ENCODE results near the gene NFIX.

Gene NFIX

DNA sequence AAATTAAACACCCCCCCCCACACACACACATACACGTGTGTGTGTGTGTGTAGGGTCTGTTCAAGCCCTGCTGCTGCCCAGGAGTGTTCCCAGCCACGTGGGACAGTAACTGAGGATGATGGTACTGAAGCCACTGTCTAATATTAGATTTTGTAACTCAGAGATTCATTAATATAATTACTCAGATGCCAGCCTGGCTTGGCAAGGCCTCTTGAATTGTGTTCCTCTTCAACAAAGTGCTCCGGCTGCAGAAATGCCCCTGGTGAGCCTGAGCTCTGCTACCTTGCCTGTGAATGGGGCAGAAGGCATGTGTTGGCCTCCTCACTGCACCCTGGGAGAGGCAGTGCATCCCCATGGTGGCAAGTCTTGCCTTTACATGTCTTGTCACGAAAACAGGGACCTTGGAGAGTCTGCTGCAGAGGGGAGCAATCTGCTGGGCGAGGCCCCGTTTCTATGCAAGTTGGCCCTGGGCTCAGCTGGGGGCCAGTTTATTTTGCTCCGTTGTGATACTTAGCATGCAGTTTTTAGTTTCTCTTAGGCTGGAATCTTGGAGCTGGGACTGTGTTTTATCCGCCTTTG lies 44.0 kb downstream of the NFIX start:
- no peak for DNase-seq

DNA sequence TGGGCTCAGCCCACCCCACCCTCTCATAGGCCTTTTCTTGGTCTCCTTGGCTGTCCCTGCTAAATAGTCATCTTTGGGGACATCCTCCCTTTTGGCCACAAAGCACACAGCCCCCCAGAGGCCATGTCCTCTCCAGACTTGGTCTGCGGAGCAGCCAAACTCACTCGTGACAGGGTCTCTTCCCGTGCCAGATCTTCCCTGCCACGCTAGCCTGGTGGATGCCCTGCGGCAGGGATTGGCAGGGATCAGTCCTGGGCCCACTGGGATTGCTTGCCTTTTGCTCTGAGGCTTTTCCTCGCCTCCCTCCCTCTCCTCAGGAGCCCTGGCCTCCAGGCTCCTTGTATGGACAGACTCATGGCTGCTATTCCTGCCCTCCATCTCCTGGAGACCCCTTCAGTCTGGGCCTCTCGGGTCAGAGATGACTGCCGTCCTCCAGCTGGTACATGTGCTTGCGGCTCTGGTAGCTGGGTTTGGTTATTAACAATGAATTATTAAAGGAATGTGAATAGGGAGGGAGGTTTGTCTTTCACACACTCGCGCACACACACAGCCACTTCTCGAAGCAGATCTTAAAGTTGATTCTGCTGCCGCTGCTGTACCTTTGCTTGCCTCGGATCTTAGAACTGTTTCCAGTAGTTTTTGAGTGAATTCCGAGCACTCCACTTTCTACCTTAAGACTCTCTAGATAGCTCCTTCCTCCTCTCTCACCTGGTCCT lies 45.1 kb downstream of the NFIX start:
- DNase-seq, result no peak

DNA sequence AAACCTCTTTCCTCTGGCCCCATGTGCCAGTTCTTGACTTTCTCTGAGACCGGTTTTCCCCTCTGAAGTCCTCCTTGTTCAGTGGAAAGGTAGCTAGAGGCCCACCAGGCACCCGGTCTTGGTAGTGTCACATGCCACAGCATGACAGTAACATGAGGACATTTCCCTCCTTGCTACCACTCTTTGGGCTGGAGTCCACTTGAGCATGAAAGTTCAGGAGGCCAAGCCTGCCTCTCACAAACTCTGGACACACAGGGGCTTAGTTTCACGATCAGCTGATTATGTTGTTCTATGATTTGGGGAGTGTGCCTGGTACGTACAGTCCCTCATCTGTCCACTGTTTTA lies 45.6 kb downstream of the NFIX start:
- DNase-seq, result no peak

- no peak for DNase-seq
Measured at GRCh38 chr19:13042443-13043130, 47.3 kb downstream of the NFIX start.

GRCh38 chr19:13043285-13043684 lies 48.0 kb downstream of the NFIX start:
- DNase-seq, result no peak

GRCh38 chr19:13044231-13044836 lies 49.1 kb downstream of the NFIX start:
- DNase-seq, result no peak

- DNase-seq, result no peak
Measured at GRCh38 chr19:13045812-13046211, 50.5 kb downstream of the NFIX start.

DNA sequence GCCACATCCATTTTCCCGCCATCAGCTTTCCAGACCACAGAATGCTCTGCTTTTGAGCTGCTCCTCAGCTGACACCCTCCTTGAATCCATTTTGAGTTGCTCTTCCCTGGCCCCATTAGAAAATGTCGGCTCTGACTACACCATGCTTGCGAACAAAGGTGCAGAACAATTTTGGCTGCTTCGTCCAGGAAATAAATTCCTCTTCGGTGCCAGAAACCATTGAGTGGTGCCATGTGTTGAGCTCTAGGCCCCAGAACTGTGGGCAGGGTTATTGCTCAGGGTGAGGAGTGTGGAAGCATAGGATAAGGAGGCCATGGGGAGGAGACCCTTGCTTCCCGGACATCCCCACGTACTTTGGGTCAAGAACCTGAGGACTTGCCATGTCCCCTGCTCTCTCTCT lies 52.1 kb downstream of the NFIX start:
- no peak for DNase-seq

GRCh38 chr19:13050274-13050673 lies 55.0 kb downstream of the NFIX start:
- DNase-seq, result no peak

GRCh38 chr19:13051557-13052165 lies 56.4 kb downstream of the NFIX start:
- peak; percentile 19 for DNase-seq

- no peak for DNase-seq
Measured at GRCh38 chr19:13052447-13053175, 57.3 kb downstream of the NFIX start.

DNA sequence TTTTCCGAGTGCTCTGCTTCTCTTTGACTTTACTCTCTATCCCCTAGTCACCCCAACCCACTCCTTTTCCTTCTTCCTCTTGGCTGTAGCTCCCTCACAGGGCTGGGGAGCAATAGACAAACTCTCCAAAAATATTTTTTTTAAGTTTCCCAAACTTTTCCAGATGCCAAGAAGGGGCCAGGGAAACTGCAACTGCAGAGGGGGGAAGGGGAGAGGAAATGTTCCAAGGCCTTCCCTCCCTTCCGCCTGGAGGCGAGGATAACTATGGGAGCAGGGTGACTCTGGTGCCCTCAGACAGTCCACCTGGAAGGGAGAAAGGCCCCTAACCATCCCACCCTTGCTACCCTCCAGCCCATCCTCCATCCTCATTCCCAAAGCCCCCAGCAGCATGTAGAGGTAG lies 58.0 kb downstream of the NFIX start:
- no peak for DNase-seq

GRCh38 chr19:13053761-13054625 lies 58.7 kb downstream of the NFIX start:
- no peak for DNase-seq

DNA sequence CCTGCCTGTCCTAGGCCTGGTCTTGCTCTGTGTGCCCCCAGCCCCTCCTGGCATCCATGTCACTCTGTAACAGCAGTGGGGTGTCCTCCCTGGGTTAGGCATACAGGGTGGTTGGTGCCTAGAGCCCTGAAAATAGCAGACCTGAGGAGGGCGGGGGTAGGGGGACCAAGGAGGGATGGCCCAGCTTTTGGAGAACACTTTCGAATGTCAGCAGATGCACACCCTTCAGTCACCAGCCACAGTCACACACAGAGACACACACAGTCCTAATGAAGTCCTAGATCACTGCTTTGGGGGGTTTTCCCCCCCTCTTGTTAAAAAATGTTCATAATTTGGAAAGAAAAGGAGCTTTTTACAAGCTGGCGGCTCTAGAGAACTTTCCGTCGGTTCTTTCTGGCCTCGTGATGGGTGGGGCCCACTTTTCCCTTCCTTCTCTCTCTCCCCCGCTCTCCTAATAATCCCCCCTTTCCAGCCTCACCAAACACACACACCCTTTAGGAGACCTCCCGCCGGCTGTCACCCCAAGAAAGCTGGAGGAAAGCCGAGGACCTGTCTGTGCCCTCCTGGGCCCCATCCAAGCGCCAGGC lies 59.4 kb downstream of the NFIX start:
- no peak for DNase-seq

GRCh38 chr19:13055213-13056051 lies 60.2 kb downstream of the NFIX start:
- DNase-seq, result no peak

DNA sequence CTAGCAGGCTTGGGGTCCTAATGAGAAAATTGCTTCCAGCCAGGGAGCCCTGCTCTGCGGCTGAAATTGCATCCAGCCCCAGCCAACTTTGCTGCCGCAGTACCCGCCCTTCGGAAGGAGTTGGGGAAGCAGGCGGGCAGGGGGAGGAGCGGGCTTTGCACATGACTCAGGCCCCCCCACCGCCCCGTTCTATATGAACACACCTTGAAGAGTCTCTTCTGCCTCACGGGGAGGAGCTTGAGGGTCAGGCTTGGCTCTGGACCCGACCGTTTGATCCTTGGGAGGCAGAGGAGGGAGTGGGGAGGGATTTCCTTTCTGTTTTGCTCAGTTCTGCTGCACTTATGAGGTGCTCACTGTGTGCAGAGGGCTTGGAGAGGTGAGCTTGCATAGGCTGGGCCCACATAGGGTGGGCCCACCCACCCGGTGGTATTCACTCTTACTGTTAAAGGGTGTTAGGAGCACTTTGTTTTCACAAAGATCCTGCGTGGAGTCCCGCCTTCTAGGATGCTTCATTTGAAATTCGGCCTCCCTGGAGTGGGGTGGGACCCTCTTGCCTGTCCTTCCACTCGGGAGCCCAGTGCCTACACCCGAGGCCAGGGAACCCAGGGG lies 60.9 kb downstream of the NFIX start:
- DNase-seq, result no peak

DNA sequence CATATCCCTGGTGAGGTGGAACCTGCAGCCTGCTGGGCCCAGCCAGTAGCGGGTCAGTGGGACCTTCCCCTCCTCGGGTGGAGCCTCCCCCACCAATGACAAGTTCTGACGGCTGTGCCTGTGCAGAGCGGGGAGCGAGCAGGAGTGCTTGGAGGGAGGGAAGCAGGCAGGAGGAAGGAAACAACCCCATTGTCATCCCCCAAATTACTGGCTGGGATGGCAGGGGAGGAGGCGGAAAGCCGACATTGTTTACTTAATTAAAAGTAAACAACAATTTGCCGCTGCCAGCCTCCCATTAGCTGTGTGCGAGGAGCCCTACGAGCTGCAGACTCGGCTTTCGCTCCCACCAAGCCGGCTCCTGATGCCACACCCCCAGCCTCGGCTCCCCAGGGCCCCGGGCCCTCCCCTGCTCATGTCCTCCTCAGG lies 61.9 kb downstream of the NFIX start:
- no peak for DNase-seq

GRCh38 chr19:13057744-13058143 lies 62.5 kb downstream of the NFIX start:
- no peak for DNase-seq

DNA sequence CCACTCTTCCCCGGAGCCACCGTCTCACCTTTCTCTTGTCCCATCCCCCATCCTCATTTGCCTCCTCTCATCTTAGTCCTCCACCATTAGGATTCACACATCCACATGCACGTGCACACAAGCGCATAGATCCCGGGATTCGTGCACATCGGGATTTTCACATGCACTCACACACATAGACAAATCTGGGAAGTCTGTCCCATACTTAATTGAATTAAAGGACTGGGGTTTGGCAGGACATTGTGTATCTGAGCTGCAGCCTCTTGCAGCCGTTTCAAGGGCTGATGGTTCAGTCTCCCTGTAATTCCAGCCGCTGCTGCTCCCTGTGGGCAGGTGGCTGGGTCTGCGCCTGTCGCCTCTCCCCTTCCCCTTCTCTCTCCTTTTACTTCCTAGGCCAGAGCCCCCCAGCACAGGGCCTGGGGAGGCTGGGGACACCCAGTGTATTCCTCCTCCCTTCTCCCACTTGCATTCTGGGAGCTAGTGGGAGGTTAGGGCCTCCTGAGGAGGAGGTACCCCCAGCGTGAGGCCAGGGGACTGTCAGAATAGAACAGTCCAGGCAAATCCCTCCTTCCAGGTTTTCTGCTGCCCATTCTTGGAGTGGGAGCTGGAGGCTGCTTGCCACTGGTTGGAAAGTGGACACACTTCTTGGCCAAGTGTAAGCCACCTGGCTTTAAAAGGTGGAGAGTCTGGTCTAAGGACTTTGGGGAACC lies 63.8 kb downstream of the NFIX start:
- DNase-seq, result no peak
